ENCODE data around the gene PPP2R5E.
A peak's percentile ranks its signal among the peaks of the same experiment; 100 is the strongest.
"Not testable (repeated sequence)": the region's sequence is repeated elsewhere in the genome, so short reads cannot be mapped to it uniquely, and the experiment has no call there.

Gene PPP2R5E

GRCh38 chr14:63383776-63384367, 159.3 kb downstream of the PPP2R5E start:
- no peaks in the 10 kb centered on the region for H3K27me3 Mint-ChIP-seq (ENCODE audit: low read depth)
- no peaks in the 10 kb centered on the region for H3K9me3 Mint-ChIP-seq
- H3K4me1 Mint-ChIP-seq (ENCODE audit: low read depth), result peaks cover 16% of the 10 kb centered on the region
- DNase-seq (ENCODE audit: low spot score), result peak; percentile 6
- peak overlapping the region; percentile 54 for H3K4me3 Mint-ChIP-seq
- peaks cover 44% of the 10 kb centered on the region for H3K36me3 Mint-ChIP-seq (ENCODE audit: low read depth)
- H3K27ac Mint-ChIP-seq, result peak overlapping the region; percentile 81

GRCh38 chr14:63378444-63378843, 164.7 kb downstream of the PPP2R5E start:
- H3K36me3 Mint-ChIP-seq (ENCODE audit: low read depth), result peaks cover 34% of the 10 kb centered on the region
- H3K27me3 Mint-ChIP-seq (ENCODE audit: low read depth), result no peaks in the 10 kb centered on the region
- H3K9me3 Mint-ChIP-seq, result no peaks in the 10 kb centered on the region
- no peak for DNase-seq (ENCODE audit: low spot score)
- peaks cover 3% of the 10 kb centered on the region for H3K4me1 Mint-ChIP-seq (ENCODE audit: low read depth)
- no peak overlapping the region for H3K4me3 Mint-ChIP-seq
- no peak overlapping the region for H3K27ac Mint-ChIP-seq

- no peak for DNase-seq (ENCODE audit: low spot score)
- Mint-ChIP-seq H3K27ac (no peak overlapping the region), H3K36me3 (ENCODE audit: low read depth) (peaks cover 28% of the 10 kb centered on the region), H3K4me3 (no peak overlapping the region), H3K27me3 (ENCODE audit: low read depth) (no peaks in the 10 kb centered on the region), H3K9me3 (no peaks in the 10 kb centered on the region), H3K4me1 (ENCODE audit: low read depth) (peaks cover 5% of the 10 kb centered on the region)
Measured at GRCh38 chr14:63375769-63376168, 167.4 kb downstream of the PPP2R5E start.

GRCh38 chr14:63371613-63372012, 171.6 kb downstream of the PPP2R5E start:
- not testable (repeated sequence) for DNase-seq (ENCODE audit: low spot score); H3K27me3 Mint-ChIP-seq (ENCODE audit: low read depth); H3K9me3 Mint-ChIP-seq; H3K4me1 Mint-ChIP-seq (ENCODE audit: low read depth); H3K27ac Mint-ChIP-seq; H3K4me3 Mint-ChIP-seq
- peaks cover 26% of the 10 kb centered on the region for H3K36me3 Mint-ChIP-seq (ENCODE audit: low read depth)

- peaks cover 5% of the 10 kb centered on the region for H3K4me1 Mint-ChIP-seq (ENCODE audit: low read depth)
- peaks cover 5% of the 10 kb centered on the region for H3K27me3 Mint-ChIP-seq (ENCODE audit: low read depth)
- H3K4me3 Mint-ChIP-seq, result no peak overlapping the region
Measured at GRCh38 chr14:63371033-63371432, 172.1 kb downstream of the PPP2R5E start.

GRCh38 chr14:63367742-63368364, 175.3 kb downstream of the PPP2R5E start:
- Mint-ChIP-seq H3K27ac (no peak overlapping the region), H3K27me3 (ENCODE audit: low read depth) (peaks cover 24% of the 10 kb centered on the region), H3K36me3 (ENCODE audit: low read depth) (peaks cover 14% of the 10 kb centered on the region), H3K4me3 (no peak overlapping the region), H3K4me1 (ENCODE audit: low read depth) (peaks cover 5% of the 10 kb centered on the region), H3K9me3 (peaks cover 9% of the 10 kb centered on the region)
- DNase-seq (ENCODE audit: low spot score), result no peak

More at GRCh38 chr14:63371033-63371432, 172.1 kb downstream of the PPP2R5E start:
- peaks cover 26% of the 10 kb centered on the region for H3K36me3 Mint-ChIP-seq (ENCODE audit: low read depth)
- peaks cover 9% of the 10 kb centered on the region for H3K9me3 Mint-ChIP-seq
- H3K27ac Mint-ChIP-seq, result no peak overlapping the region
- no peak for DNase-seq (ENCODE audit: low spot score)

GRCh38 chr14:63362389-63362819, 180.8 kb downstream of the PPP2R5E start:
- Mint-ChIP-seq H3K4me1 (ENCODE audit: low read depth) (no peaks in the 10 kb centered on the region), H3K4me3 (no peak overlapping the region), H3K27me3 (ENCODE audit: low read depth) (peaks cover 28% of the 10 kb centered on the region), H3K36me3 (ENCODE audit: low read depth) (no peaks in the 10 kb centered on the region), H3K9me3 (no peaks in the 10 kb centered on the region), H3K27ac (no peak overlapping the region)
- no peak for DNase-seq (ENCODE audit: low spot score)

GRCh38 chr14:63361790-63362189, 181.4 kb downstream of the PPP2R5E start:
- Mint-ChIP-seq H3K9me3 (no peaks in the 10 kb centered on the region), H3K4me1 (ENCODE audit: low read depth) (no peaks in the 10 kb centered on the region), H3K4me3 (no peak overlapping the region), H3K36me3 (ENCODE audit: low read depth) (no peaks in the 10 kb centered on the region), H3K27me3 (ENCODE audit: low read depth) (peaks cover 26% of the 10 kb centered on the region), H3K27ac (no peak overlapping the region)
- no peak for DNase-seq (ENCODE audit: low spot score)

GRCh38 chr14:63357841-63358240, 185.3 kb downstream of the PPP2R5E start:
- DNase-seq (ENCODE audit: low spot score), result no peak
- no peaks in the 10 kb centered on the region for H3K9me3 Mint-ChIP-seq
- no peak overlapping the region for H3K27ac Mint-ChIP-seq
- no peaks in the 10 kb centered on the region for H3K4me1 Mint-ChIP-seq (ENCODE audit: low read depth)
- H3K36me3 Mint-ChIP-seq (ENCODE audit: low read depth), result no peaks in the 10 kb centered on the region
- no peak overlapping the region for H3K4me3 Mint-ChIP-seq
- peaks cover 15% of the 10 kb centered on the region for H3K27me3 Mint-ChIP-seq (ENCODE audit: low read depth)

- Mint-ChIP-seq H3K27me3 (ENCODE audit: low read depth) (peaks cover 18% of the 10 kb centered on the region), H3K4me3 (no peak overlapping the region), H3K36me3 (ENCODE audit: low read depth) (no peaks in the 10 kb centered on the region), H3K9me3 (no peaks in the 10 kb centered on the region), H3K4me1 (ENCODE audit: low read depth) (no peaks in the 10 kb centered on the region), H3K27ac (no peak overlapping the region)
- no peak for DNase-seq (ENCODE audit: low spot score)
Measured at GRCh38 chr14:63345826-63346225, 197.4 kb downstream of the PPP2R5E start.

- Mint-ChIP-seq H3K4me3 (no peak overlapping the region), H3K4me1 (ENCODE audit: low read depth) (no peaks in the 10 kb centered on the region), H3K27ac (no peak overlapping the region), H3K36me3 (ENCODE audit: low read depth) (no peaks in the 10 kb centered on the region), H3K27me3 (ENCODE audit: low read depth) (peaks cover 17% of the 10 kb centered on the region), H3K9me3 (no peaks in the 10 kb centered on the region)
- DNase-seq (ENCODE audit: low spot score), result no peak
Measured at GRCh38 chr14:63344336-63344735, 198.8 kb downstream of the PPP2R5E start.

GRCh38 chr14:63343878-63344277, 199.3 kb downstream of the PPP2R5E start:
- H3K27me3 Mint-ChIP-seq (ENCODE audit: low read depth), result peaks cover 17% of the 10 kb centered on the region
- no peaks in the 10 kb centered on the region for H3K9me3 Mint-ChIP-seq
- no peak overlapping the region for H3K27ac Mint-ChIP-seq
- H3K4me3 Mint-ChIP-seq, result no peak overlapping the region
- H3K4me1 Mint-ChIP-seq (ENCODE audit: low read depth), result no peaks in the 10 kb centered on the region
- no peaks in the 10 kb centered on the region for H3K36me3 Mint-ChIP-seq (ENCODE audit: low read depth)
- no peak for DNase-seq (ENCODE audit: low spot score)

- Mint-ChIP-seq H3K4me3 (no peak overlapping the region), H3K27me3 (ENCODE audit: low read depth) (peaks cover 18% of the 10 kb centered on the region), H3K4me1 (ENCODE audit: low read depth) (no peaks in the 10 kb centered on the region), H3K27ac (no peak overlapping the region), H3K9me3 (no peaks in the 10 kb centered on the region), H3K36me3 (ENCODE audit: low read depth) (no peaks in the 10 kb centered on the region)
- DNase-seq (ENCODE audit: low spot score), result no peak
Measured at GRCh38 chr14:63342371-63342770, 200.8 kb downstream of the PPP2R5E start.

GRCh38 chr14:63328787-63329737, 214.1 kb downstream of the PPP2R5E start:
- no peak overlapping the region for H3K4me3 Mint-ChIP-seq
- peaks cover 6% of the 10 kb centered on the region for H3K27me3 Mint-ChIP-seq (ENCODE audit: low read depth)
- no peak overlapping the region for H3K27ac Mint-ChIP-seq
- no peaks in the 10 kb centered on the region for H3K4me1 Mint-ChIP-seq (ENCODE audit: low read depth)
- H3K9me3 Mint-ChIP-seq, result no peaks in the 10 kb centered on the region
- no peaks in the 10 kb centered on the region for H3K36me3 Mint-ChIP-seq (ENCODE audit: low read depth)
- DNase-seq (ENCODE audit: low spot score), result no peak
